ENCODE results near the gene MAPK1.

- TF ChIP-seq EZH2 (IDR thresholded peaks at IDR 0.05; ENCODE audit: low read length, missing control alignments) (no peak), CTCF (conservative IDR thresholded peaks at IDR 0.05 in 1 of 2, IDR thresholded peaks at IDR 0.05 in 1 of 2; ENCODE audit: low read depth in 1 of 2, low read length in 2 of 2) (no peak)
These were observed 107.6 kb downstream of the MAPK1 start for GRCh38 chr22:21759646-21760376.

All from fibroblast of lung (primary cell).